HEK293T (cell line): ENCODE results near the gene STEAP4.

ENCODE experiments used
- CTCF ChIA-PET: fragments of 350-600 bp; formaldehyde crosslinking; extraction: SDS; loops from one replicate; lab custom pipeline; 2021; ENCODE audit warnings: antibody characterized with exemption, inconsistent platforms; lab: Yijun Ruan, JAX
- POLR2A ChIA-PET: fragments of 350-600 bp; formaldehyde crosslinking; extraction: SDS; loops from one replicate; lab custom pipeline; 2020; ENCODE audit warnings: antibody characterized with exemption, inconsistent platforms; lab: Yijun Ruan, JAX
- DNase-seq: peaks from one replicate; pipeline ENCODE4 v3.0.0; 2012; ENCODE audit warnings: mixed read lengths; ENCODE audit errors: extremely low spot score
- ARNT ChIP-seq: fragments of 450-650 bp; IDR thresholded peaks from 2 replicates; pipeline ENCODE4 v1.6.1; 2017; ENCODE audit warnings: mild to moderate bottlenecking
- BHLHE40 ChIP-seq: fragments of 450-650 bp; IDR thresholded peaks from 2 replicates; pipeline ENCODE4 v1.6.1; 2016; ENCODE audit warnings: mild to moderate bottlenecking, moderate library complexity, borderline replicate concordance
- CTBP1 ChIP-seq: fragments of 450-650 bp; IDR thresholded peaks from 2 replicates; pipeline ENCODE4 v1.6.1; 2016; ENCODE audit warnings: borderline replicate concordance
- ELF4 ChIP-seq: fragments of 450-650 bp; IDR thresholded peaks from 2 replicates; pipeline ENCODE4 v1.6.1; 2017; ENCODE audit warnings: antibody characterized with exemption
- FOXA1 ChIP-seq: fragments of 450-650 bp; IDR thresholded peaks from 2 replicates; pipeline ENCODE4 v1.6.1; 2016; ENCODE audit warnings: mild to moderate bottlenecking
- FOXK2 ChIP-seq: fragments of 450-650 bp; IDR thresholded peaks from 2 replicates; pipeline ENCODE4 v1.6.1; 2016; ENCODE audit warnings: mild to moderate bottlenecking
- FOXM1 ChIP-seq: fragments of 450-650 bp; IDR thresholded peaks from 2 replicates; pipeline ENCODE4 v1.6.1; 2017; ENCODE audit warnings: mild to moderate bottlenecking, borderline replicate concordance
- HDGF ChIP-seq: fragments of 450-650 bp; IDR thresholded peaks from 2 replicates; pipeline ENCODE4 v1.6.1; 2017; ENCODE audit warnings: antibody characterized with exemption, borderline replicate concordance
- L3MBTL2 ChIP-seq: fragments of 450-650 bp; conservative IDR thresholded peaks from 2 replicates; pipeline ENCODE4 v1.6.1; 2016; ENCODE audit warnings: mild to moderate bottlenecking
- LEF1 ChIP-seq: fragments of 450-650 bp; IDR thresholded peaks from 2 replicates; pipeline ENCODE4 v1.6.1; 2017; ENCODE audit warnings: mild to moderate bottlenecking, borderline replicate concordance
- NFRKB ChIP-seq: fragments of 450-650 bp; IDR thresholded peaks from 2 replicates; pipeline ENCODE4 v1.6.1; 2016; ENCODE audit warnings: mild to moderate bottlenecking, moderate library complexity
- SP1 ChIP-seq: fragments of 450-650 bp; IDR thresholded peaks from 2 replicates; pipeline ENCODE4 v1.6.1; 2017
- SUZ12 ChIP-seq: fragments of 450-650 bp; IDR thresholded peaks from 2 replicates; pipeline ENCODE4 v1.6.1; 2016; ENCODE audit warnings: mild to moderate bottlenecking
- TARDBP ChIP-seq: fragments of 450-650 bp; IDR thresholded peaks from 2 replicates; pipeline ENCODE4 v1.6.1; 2016
- ZNF384 ChIP-seq: fragments of 450-650 bp; IDR thresholded peaks from 2 replicates; pipeline ENCODE4 v1.6.1; 2016
- TF ChIP-seq, protein P1 (sequence below): fragments of 450-650 bp; IDR thresholded peaks from 2 replicates; pipeline ENCODE4 v1.6.1; 2016

STEAP4 gene

DNA sequence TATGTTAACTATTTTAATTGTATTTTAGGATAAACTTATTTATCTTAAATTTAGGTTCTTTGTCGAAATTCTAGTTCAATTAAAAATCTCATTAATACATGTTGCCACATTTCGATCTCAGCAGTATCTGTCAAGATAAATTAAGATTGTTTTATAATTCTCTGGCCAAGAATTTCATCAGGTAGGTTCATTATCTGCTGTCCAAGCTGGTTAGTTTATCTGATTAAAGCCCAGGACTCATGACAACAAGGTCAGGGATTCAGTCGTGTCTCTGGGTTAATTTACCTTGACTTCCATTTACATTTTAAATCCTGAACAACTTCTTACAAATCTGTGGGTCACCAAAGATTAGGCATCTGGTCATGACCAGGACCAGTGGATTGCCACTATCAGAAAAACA, 7.6 kb downstream of the STEAP4 start:
- CTCF ChIA-PET = no interaction called here
- no peak for DNase-seq
- POLR2A ChIA-PET = no interaction called here
- TF ChIP-seq SP1 = no peak
- no peak for TF ChIP-seq TARDBP
- TF ChIP-seq FOXA1 = no peak
- TF ChIP-seq SUZ12 = no peak
- no peak for TF ChIP-seq NFRKB
- no peak for TF ChIP-seq ARNT
- no peak for TF ChIP-seq ZNF384
- TF ChIP-seq ELF4 = no peak
- TF ChIP-seq, protein P1, sequence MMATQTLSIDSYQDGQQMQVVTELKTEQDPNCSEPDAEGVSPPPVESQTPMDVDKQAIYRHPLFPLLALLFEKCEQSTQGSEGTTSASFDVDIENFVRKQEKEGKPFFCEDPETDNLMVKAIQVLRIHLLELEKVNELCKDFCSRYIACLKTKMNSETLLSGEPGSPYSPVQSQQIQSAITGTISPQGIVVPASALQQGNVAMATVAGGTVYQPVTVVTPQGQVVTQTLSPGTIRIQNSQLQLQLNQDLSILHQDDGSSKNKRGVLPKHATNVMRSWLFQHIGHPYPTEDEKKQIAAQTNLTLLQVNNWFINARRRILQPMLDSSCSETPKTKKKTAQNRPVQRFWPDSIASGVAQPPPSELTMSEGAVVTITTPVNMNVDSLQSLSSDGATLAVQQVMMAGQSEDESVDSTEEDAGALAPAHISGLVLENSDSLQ = no peak
- TF ChIP-seq LEF1 = no peak
- no peak for TF ChIP-seq CTBP1
- no peak for TF ChIP-seq L3MBTL2
- TF ChIP-seq FOXK2 = no peak
- TF ChIP-seq FOXM1 = no peak
- no peak for TF ChIP-seq BHLHE40
- TF ChIP-seq HDGF = no peak

DNA sequence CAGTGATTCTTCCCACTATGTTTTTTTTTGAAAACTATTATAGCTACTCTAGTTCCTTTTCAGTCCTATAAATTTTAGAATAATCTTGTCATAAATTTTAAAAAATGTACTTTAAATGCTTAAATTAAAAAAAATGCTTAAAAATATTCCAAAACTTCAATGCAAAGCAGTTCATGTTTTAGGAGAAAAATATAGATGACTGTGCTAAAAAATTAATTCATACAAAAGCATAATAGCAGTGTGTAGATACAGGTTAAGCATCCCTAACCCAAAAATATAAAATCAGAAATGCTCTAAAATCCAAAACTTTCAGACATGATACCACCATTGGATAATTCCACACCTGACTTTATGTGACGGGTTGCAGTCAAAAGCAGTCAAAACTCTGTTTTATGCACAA, 12.8 kb downstream of the STEAP4 start:
- DNase-seq = no peak
- ChIA-PET POLR2A (no interaction called here), CTCF (no interaction called here)
- no peak for TF ChIP-seq FOXA1
- TF ChIP-seq SP1 = no peak
- no peak for TF ChIP-seq CTBP1
- TF ChIP-seq SUZ12 = no peak
- TF ChIP-seq FOXK2 = no peak
- no peak for TF ChIP-seq L3MBTL2
- TF ChIP-seq TARDBP = no peak
- no peak for TF ChIP-seq HDGF
- TF ChIP-seq, protein P1 = no peak
- no peak for TF ChIP-seq LEF1
- TF ChIP-seq FOXM1 = no peak
- no peak for TF ChIP-seq ARNT
- TF ChIP-seq ZNF384 = no peak
- no peak for TF ChIP-seq ELF4
- TF ChIP-seq BHLHE40 = no peak

DNA sequence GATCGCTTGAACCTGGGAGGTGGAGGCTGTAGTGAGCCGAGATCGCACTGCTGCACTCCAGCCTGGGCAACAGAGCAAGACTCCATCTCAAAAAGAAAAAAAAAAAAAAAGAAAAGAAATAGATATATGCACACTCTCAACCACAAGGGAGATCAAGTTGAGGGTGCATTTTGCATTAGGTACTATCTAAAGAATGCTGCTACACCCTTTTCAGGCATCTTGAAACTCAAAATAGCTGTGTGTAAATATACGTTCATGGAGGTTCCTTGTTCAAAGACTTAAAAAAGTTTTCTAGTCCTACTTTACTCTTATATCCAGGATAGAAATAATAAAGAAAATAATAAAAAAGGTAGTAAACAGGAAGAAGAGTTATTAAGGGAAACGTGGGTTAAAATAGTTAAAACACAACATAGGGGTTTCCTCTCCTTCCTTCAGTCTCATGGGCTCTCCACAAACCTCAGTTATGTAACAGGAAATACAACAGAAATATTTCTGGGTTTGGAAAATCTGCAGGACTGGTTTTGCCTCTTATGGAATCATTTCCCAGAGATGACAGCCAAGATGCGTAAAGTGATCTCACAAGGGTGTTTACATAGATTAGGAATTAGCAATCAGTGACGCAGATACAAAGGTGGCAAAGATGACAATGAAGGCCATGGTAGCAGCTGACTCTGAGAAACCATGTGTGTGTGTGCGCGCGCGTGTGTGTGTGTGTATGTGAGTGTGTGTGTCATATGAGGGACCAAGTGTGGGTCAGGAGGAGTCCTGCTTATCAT, 15.1 kb downstream of the STEAP4 start:
- TF ChIP-seq NFRKB (no peak), CTBP1 (no peak), LEF1 (no peak), FOXM1 (no peak), SUZ12 (no peak), FOXA1 (no peak), ZNF384 (no peak), L3MBTL2 (no peak), SP1 (no peak), BHLHE40 (no peak), ARNT (no peak), HDGF (no peak), FOXK2 (no peak), TARDBP (no peak), ELF4 (no peak)
- no peak for DNase-seq
- ChIA-PET POLR2A (no interaction called here), CTCF (no interaction called here)

DNA sequence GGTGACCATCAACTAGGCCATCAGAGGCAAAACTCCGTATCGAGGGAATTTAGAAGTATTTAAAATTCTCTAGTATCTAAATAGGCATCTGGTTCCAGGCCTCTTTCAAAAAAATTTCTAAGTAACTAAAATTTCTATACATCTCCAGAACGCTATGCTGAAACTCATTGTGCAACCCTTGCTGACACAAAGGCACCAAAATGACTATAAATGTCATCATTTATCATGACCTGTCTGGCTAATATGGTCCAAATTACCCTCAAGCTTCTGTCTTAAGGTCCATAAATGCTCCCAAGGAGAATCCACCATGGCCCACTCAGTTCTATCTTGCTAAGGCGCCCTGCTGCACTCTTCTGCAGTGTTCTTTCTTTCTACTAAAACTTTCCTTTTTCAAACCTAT, 16.2 kb downstream of the STEAP4 start:
- ChIA-PET POLR2A (no interaction called here), CTCF (no interaction called here)
- DNase-seq = no peak
- no peak for TF ChIP-seq FOXA1

DNA sequence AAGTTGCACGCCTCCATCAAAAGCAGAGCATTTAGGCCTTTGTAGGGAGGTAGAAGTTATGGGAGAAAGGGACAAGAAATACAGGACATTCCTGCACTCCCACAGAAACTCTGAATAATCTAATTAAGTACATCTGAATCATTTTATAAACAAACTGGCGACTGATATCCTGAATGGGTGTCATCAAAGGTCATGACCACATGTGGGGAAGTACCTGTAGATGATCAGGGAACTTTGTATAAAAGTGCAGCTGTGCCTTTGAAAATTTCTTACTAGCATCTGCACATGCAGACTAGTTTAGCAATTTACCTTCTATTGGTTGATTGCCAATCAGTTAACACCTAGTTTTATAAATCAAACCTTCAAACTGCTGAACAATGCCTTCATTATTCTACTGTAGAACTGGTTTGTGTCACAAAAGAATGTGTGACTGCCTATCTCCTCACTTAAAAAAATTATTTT, 17.1 kb downstream of the STEAP4 start:
- TF ChIP-seq FOXA1 (no peak), SUZ12 (no peak), LEF1 (no peak), FOXM1 (no peak), ARNT (no peak)
- ChIA-PET POLR2A (no interaction called here), CTCF (no interaction called here)
- no peak for DNase-seq

DNA sequence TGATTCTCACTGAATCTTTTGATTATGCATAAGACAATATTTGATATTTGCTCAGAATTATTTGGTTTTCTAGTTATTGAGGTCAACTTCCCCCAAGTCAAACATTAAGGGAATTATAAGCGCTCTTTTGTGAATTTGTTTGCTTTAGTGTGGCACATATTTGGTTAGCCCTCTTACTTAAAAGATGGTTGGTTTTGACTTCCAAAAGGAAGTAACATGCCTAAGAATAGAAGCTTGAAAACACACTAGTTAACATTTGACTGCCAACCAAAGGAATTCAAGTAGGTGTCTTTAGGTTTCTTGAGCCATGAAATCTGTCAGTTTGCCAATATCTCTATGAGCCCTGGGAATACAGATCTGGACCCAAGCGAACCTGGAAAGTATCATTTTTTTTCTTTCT, 24.9 kb downstream of the STEAP4 start:
- no peak for DNase-seq
- ChIA-PET POLR2A (no interaction called here), CTCF (no interaction called here)
- TF ChIP-seq, protein P1 = no peak
- TF ChIP-seq ZNF384 = no peak
- TF ChIP-seq SP1 = no peak
- no peak for TF ChIP-seq FOXM1
- no peak for TF ChIP-seq BHLHE40
- no peak for TF ChIP-seq HDGF
- TF ChIP-seq TARDBP = no peak
- TF ChIP-seq ELF4 = no peak
- TF ChIP-seq SUZ12 = no peak
- no peak for TF ChIP-seq L3MBTL2
- TF ChIP-seq FOXA1 = no peak
